ENCODE measurements around the gene ASB13. TPM values are rescaled to one million over a fixed set of nuclear protein-coding genes. Genes with fewer than 3 reads are reported as not detected.

Gene ASB13
- total and polyA plus RNA-seq, 2 experiments from 2014 or later: 16.9 to 18.1 TPM

GRCh38 chr10:5618042-5618441, 48.4 kb downstream of the ASB13 start:
- H2AFZ ChIP-seq: no peak overlapping the region
- no peak for TF ChIP-seq EZH2phosphoT487 (IDR thresholded peaks at IDR 0.05; ENCODE audit: low read depth, severe bottlenecking, unreplicated experiment)
- no peak for TF ChIP-seq CTCF (IDR thresholded peaks at IDR 0.05; ENCODE audit: poor library complexity)
- TF ChIP-seq EZH2 (IDR thresholded peaks at IDR 0.05; ENCODE audit: borderline replicate concordance): no peak
- no peaks in the 10 kb centered on the region for H3K9me3 ChIP-seq (ENCODE audit: low read depth)
- H3K4me1 ChIP-seq (ENCODE audit: insufficient read depth): peaks cover 37% of the 10 kb centered on the region
- no peaks in the 10 kb centered on the region for H4K20me1 ChIP-seq (ENCODE audit: insufficient read depth, poor library complexity, severe bottlenecking)
- no peak for DNase-seq (ENCODE audit: low spot score)
- peak overlapping the region; percentile 76 for H3K27ac ChIP-seq
- H3K9me2 ChIP-seq (replicated peaks; ENCODE audit: insufficient read depth): no peaks in the 10 kb centered on the region
- H3K4me2 ChIP-seq: no peak overlapping the region
- H3K79me2 ChIP-seq: no peaks in the 10 kb centered on the region
- no peaks in the 10 kb centered on the region for H3K27me3 ChIP-seq
- H3K4me3 ChIP-seq: no peak overlapping the region
- no peaks in the 10 kb centered on the region for H3K36me3 ChIP-seq (replicated peaks; ENCODE audit: insufficient read depth, low read depth)
- 84% methylated on average over 8 of the region's 8 CpGs for WGBS (ENCODE audit: low lambda C conversion rate, missing lambda C conversion rate)

- DNase-seq (ENCODE audit: low spot score): no peak
- Histone ChIP-seq H4K20me1 (ENCODE audit: insufficient read depth, poor library complexity, severe bottlenecking) (no peaks in the 10 kb centered on the region), H3K27ac (peak overlapping the region; percentile 89), H3K36me3 (replicated peaks; ENCODE audit: insufficient read depth, low read depth) (no peaks in the 10 kb centered on the region), H3K4me3 (no peak overlapping the region), H2AFZ (no peak overlapping the region), H3K4me1 (ENCODE audit: insufficient read depth) (peaks cover 34% of the 10 kb centered on the region), H3K4me2 (no peak overlapping the region), H3K27me3 (no peaks in the 10 kb centered on the region), H3K9me3 (ENCODE audit: low read depth) (no peaks in the 10 kb centered on the region), H3K9me2 (replicated peaks; ENCODE audit: insufficient read depth) (no peaks in the 10 kb centered on the region), H3K79me2 (no peaks in the 10 kb centered on the region)
- TF ChIP-seq CTCF (IDR thresholded peaks at IDR 0.05; ENCODE audit: poor library complexity) (no peak), EZH2phosphoT487 (IDR thresholded peaks at IDR 0.05; ENCODE audit: low read depth, severe bottlenecking, unreplicated experiment) (no peak), EZH2 (IDR thresholded peaks at IDR 0.05; ENCODE audit: borderline replicate concordance) (no peak)
- 98% methylated on average over 11 of the region's 11 CpGs for WGBS (ENCODE audit: low lambda C conversion rate, missing lambda C conversion rate)
Measured at GRCh38 chr10:5617521-5617920, 48.9 kb downstream of the ASB13 start.

- H3K27me3 ChIP-seq: no peaks in the 10 kb centered on the region
- 66% methylated on average over 6 of the region's 6 CpGs for WGBS (ENCODE audit: low lambda C conversion rate, missing lambda C conversion rate)
- no peak for DNase-seq (ENCODE audit: low spot score)
- no peaks in the 10 kb centered on the region for H4K20me1 ChIP-seq (ENCODE audit: insufficient read depth, poor library complexity, severe bottlenecking)
- no peaks in the 10 kb centered on the region for H3K9me2 ChIP-seq (replicated peaks; ENCODE audit: insufficient read depth)
- peaks cover 34% of the 10 kb centered on the region for H3K4me1 ChIP-seq (ENCODE audit: insufficient read depth)
- no peaks in the 10 kb centered on the region for H3K79me2 ChIP-seq
- H3K4me2 ChIP-seq: no peak overlapping the region
- no peak overlapping the region for H3K4me3 ChIP-seq
- H3K27ac ChIP-seq: peak overlapping the region; percentile 89
- no peaks in the 10 kb centered on the region for H3K36me3 ChIP-seq (replicated peaks; ENCODE audit: insufficient read depth, low read depth)
- H3K9me3 ChIP-seq (ENCODE audit: low read depth): no peaks in the 10 kb centered on the region
- no peak overlapping the region for H2AFZ ChIP-seq
- no peak for TF ChIP-seq EZH2 (IDR thresholded peaks at IDR 0.05; ENCODE audit: borderline replicate concordance)
- no peak for TF ChIP-seq EZH2phosphoT487 (IDR thresholded peaks at IDR 0.05; ENCODE audit: low read depth, severe bottlenecking, unreplicated experiment)
- TF ChIP-seq CTCF (IDR thresholded peaks at IDR 0.05; ENCODE audit: poor library complexity): no peak
Measured at GRCh38 chr10:5616836-5617235, 49.6 kb downstream of the ASB13 start.

- Histone ChIP-seq H3K79me2 (no peaks in the 10 kb centered on the region), H3K9me2 (replicated peaks; ENCODE audit: insufficient read depth) (no peaks in the 10 kb centered on the region), H3K27ac (peak overlapping the region; percentile 42), H3K27me3 (no peaks in the 10 kb centered on the region), H4K20me1 (ENCODE audit: insufficient read depth, poor library complexity, severe bottlenecking) (no peaks in the 10 kb centered on the region), H3K36me3 (replicated peaks; ENCODE audit: insufficient read depth, low read depth) (no peaks in the 10 kb centered on the region), H3K4me1 (ENCODE audit: insufficient read depth) (peaks cover 35% of the 10 kb centered on the region), H3K4me2 (no peak overlapping the region), H2AFZ (no peak overlapping the region), H3K4me3 (no peak overlapping the region), H3K9me3 (ENCODE audit: low read depth) (no peaks in the 10 kb centered on the region)
- TF ChIP-seq CTCF (IDR thresholded peaks at IDR 0.05; ENCODE audit: poor library complexity) (no peak), EZH2phosphoT487 (IDR thresholded peaks at IDR 0.05; ENCODE audit: low read depth, severe bottlenecking, unreplicated experiment) (no peak), EZH2 (IDR thresholded peaks at IDR 0.05; ENCODE audit: borderline replicate concordance) (no peak)
- DNase-seq (ENCODE audit: low spot score): no peak
- whole genome bisulfite sequencing (ENCODE audit: low lambda C conversion rate, missing lambda C conversion rate): 98% methylated on average over 5 of the region's 26 CpGs
Measured at GRCh38 chr10:5616046-5616445, 50.3 kb downstream of the ASB13 start.
